ENCODE measurements around the gene ADISSP. TPM values are rescaled to one million over a fixed set of nuclear protein-coding genes. Genes with fewer than 3 reads are reported as not detected.

The ADISSP gene
- total and polyA plus RNA-seq, 2 experiments from 2014 or later: 24.1 to 38.5 TPM

DNA sequence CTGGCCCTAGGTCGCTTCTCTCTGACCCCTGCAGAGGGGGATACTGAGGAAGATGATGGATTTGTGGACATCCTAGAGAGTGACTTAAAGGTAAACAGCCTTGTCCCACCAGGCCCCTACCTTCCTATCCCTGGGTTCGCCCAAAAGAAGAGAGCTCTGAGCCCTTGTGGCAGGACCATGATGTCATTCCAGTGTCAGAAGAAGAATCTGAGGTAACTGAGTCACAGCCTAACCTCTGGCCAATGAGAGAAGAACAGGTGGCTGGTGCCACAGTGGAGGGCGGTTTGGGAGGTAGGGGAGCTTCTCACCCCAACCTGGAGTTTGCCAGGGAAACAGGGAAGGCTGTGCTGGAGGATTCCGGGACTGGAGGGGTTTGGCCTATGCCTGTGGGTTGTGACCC, 33.7 kb upstream of the ADISSP start:
- no peaks in the 10 kb centered on the region for H3K9me3 ChIP-seq (ENCODE audit: low read depth)
- H3K27ac ChIP-seq: no peak overlapping the region
- TF ChIP-seq, protein P1, sequence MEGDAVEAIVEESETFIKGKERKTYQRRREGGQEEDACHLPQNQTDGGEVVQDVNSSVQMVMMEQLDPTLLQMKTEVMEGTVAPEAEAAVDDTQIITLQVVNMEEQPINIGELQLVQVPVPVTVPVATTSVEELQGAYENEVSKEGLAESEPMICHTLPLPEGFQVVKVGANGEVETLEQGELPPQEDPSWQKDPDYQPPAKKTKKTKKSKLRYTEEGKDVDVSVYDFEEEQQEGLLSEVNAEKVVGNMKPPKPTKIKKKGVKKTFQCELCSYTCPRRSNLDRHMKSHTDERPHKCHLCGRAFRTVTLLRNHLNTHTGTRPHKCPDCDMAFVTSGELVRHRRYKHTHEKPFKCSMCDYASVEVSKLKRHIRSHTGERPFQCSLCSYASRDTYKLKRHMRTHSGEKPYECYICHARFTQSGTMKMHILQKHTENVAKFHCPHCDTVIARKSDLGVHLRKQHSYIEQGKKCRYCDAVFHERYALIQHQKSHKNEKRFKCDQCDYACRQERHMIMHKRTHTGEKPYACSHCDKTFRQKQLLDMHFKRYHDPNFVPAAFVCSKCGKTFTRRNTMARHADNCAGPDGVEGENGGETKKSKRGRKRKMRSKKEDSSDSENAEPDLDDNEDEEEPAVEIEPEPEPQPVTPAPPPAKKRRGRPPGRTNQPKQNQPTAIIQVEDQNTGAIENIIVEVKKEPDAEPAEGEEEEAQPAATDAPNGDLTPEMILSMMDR (IDR thresholded peaks at IDR 0.05; ENCODE audit: low read depth, low read length): no peak
- H3K4me1 ChIP-seq (ENCODE audit: low read depth): peaks cover 10% of the 10 kb centered on the region
- no peaks in the 10 kb centered on the region for H3K27me3 ChIP-seq
- no peak overlapping the region for H3K4me3 ChIP-seq
- no peak for DNase-seq (ENCODE audit: low read depth in 1 of 2, low spot score in 1 of 2)
- H3K36me3 ChIP-seq: no peaks in the 10 kb centered on the region

DNA sequence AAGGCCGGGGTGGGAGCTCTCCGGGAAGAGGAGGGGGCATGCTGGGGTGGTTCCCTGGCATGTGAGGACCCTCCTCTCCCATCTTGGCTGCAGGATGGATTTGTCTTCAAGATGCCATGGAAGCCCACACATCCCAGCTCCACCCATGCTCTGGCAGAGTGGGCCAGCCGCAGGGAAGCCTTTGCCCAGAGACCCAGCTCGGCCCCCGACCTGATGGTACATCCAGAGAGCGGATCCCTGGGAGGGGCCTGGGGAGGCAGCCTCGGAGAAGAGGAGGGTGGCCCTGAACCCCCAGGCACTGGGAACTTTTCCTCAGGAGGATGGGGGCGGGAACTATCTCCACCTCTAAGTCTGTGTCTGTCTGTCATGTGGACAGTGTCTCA, 33.3 kb upstream of the ADISSP start:
- no peaks in the 10 kb centered on the region for H3K36me3 ChIP-seq
- no peak overlapping the region for H3K27ac ChIP-seq
- DNase-seq (ENCODE audit: low read depth in 1 of 2, low spot score in 1 of 2): no peak
- H3K9me3 ChIP-seq (ENCODE audit: low read depth): no peaks in the 10 kb centered on the region
- H3K27me3 ChIP-seq: no peaks in the 10 kb centered on the region
- TF ChIP-seq, protein P1 (IDR thresholded peaks at IDR 0.05; ENCODE audit: low read depth, low read length): no peak
- H3K4me1 ChIP-seq (ENCODE audit: low read depth): peaks cover 10% of the 10 kb centered on the region
- H3K4me3 ChIP-seq: no peak overlapping the region

DNA sequence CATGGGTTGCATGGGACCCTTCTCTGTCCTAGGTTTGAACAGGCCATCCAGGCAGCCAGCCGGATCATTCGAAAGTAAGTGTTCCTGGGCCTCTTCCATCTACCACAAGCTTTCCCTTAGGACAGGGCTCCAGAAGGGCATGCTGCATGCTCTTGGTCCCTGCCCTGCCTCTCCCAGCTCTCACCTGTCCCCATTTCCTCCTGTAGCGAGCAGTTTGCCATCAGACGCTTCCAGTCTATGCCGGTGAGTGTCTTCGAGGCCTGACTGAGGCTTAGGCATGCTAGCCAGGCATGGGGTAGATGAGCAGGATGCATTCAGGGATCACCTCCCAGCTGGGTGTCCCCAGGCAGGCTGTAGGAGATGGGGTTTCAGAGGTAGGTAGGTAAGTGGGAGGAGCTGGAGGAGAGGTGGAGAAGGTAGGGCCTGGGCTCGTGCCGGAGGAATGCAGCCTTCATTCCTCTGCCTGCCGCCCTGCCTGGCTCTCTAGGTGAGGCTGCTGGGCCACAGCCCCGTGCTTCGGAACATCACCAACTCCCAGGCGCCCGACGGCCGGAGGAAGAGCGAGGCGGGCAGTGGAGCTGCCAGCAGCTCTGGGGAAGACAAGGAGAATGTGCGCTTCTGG, 32.8 kb upstream of the ADISSP start:
- no peak overlapping the region for H3K27ac ChIP-seq
- H3K36me3 ChIP-seq: no peaks in the 10 kb centered on the region
- H3K9me3 ChIP-seq (ENCODE audit: low read depth): no peaks in the 10 kb centered on the region
- H3K27me3 ChIP-seq: no peaks in the 10 kb centered on the region
- DNase-seq (ENCODE audit: low read depth in 1 of 2, low spot score in 1 of 2): no peak
- no peak overlapping the region for H3K4me3 ChIP-seq
- H3K4me1 ChIP-seq (ENCODE audit: low read depth): peaks cover 10% of the 10 kb centered on the region
- TF ChIP-seq, protein P1 (IDR thresholded peaks at IDR 0.05; ENCODE audit: low read depth, low read length): no peak

DNA sequence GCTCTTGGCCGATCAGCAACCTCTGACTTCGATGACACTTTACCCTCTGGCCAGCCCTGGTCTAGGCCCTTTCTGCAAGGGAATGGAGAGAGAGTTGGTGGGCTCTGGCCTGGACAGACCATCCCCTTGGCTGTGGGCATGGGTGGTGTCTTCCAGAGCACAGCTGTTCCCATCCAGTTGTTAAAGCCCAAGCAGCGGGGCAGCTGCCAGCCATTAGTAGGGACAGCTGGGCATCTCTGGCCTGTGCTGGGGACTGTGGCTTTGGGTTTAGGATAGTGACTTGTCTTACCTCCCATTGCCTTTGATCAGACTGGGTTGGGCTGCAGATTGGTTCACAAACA, 31.3 kb upstream of the ADISSP start:
- H3K27ac ChIP-seq: no peak overlapping the region
- peaks cover 10% of the 10 kb centered on the region for H3K4me1 ChIP-seq (ENCODE audit: low read depth)
- TF ChIP-seq, protein P1 (IDR thresholded peaks at IDR 0.05; ENCODE audit: low read depth, low read length): no peak
- H3K36me3 ChIP-seq: no peaks in the 10 kb centered on the region
- H3K4me3 ChIP-seq: no peak overlapping the region
- H3K9me3 ChIP-seq (ENCODE audit: low read depth): no peaks in the 10 kb centered on the region
- DNase-seq (ENCODE audit: low read depth in 1 of 2, low spot score in 1 of 2): no peak
- no peaks in the 10 kb centered on the region for H3K27me3 ChIP-seq

DNA sequence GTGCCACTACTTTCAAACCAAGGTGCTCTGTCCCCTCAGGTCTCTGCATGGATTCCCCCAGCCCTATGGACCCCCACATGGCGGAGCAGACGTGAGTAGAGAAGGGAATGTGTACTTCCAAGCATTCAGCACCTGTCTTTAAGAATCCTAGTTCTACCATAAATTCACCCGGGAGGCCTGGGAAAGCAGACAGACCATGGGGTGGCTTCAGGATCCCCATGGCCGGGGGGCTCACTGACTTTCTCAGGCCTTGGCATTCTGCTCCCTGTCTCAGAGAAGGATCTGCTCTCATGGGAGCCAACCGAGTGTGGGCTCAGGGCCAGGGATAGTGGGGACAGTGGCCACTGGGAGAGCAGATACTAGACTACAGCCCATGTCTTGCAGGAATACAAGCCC, 30.8 kb upstream of the ADISSP start:
- no peak for DNase-seq (ENCODE audit: low read depth in 1 of 2, low spot score in 1 of 2)
- TF ChIP-seq, protein P1 (IDR thresholded peaks at IDR 0.05; ENCODE audit: low read depth, low read length): no peak
- no peaks in the 10 kb centered on the region for H3K36me3 ChIP-seq
- H3K9me3 ChIP-seq (ENCODE audit: low read depth): no peaks in the 10 kb centered on the region
- no peak overlapping the region for H3K4me3 ChIP-seq
- no peak overlapping the region for H3K27ac ChIP-seq
- peaks cover 10% of the 10 kb centered on the region for H3K4me1 ChIP-seq (ENCODE audit: low read depth)
- H3K27me3 ChIP-seq: no peaks in the 10 kb centered on the region

Data from cardiac muscle cell (in vitro differentiated cells and primary cell).